Activated B cell treated with CpG ODN at 0.5 μM for 24 hours (primary cell): ENCODE results near the gene PCBD1. TPM values are rescaled to one million over a fixed set of nuclear protein-coding genes. Genes with fewer than 3 reads are reported as not detected.

ENCODE experiments used
- ATAC-seq: fragments of 200-7000 bp; cut with Tn5 transposase; one replicate; pipeline ENCODE4 v1.10.0; 2021; ENCODE audit warnings: low read depth, mild to moderate bottlenecking, moderate library complexity
- CTCF ChIA-PET: fragments of 350-600 bp; sonication (Branson Sonifier 250); formaldehyde crosslinking; loops from one replicate; lab custom pipeline; 2021; ENCODE audit warnings: antibody characterized with exemption; lab: Charles Lee
- POLR2A ChIA-PET: fragments of 350-600 bp; sonication (Branson Sonifier 250); formaldehyde crosslinking; loops from one replicate; lab custom pipeline; 2021; ENCODE audit warnings: antibody characterized with exemption; lab: Charles Lee
- DNase-seq: peaks from one replicate; pipeline ENCODE4 v3.0.0; 2022
- H3K27ac Mint-ChIP-seq: one replicate; pipeline ENCODE4 v1.8.0; 2020; ENCODE audit warnings: mixed read lengths
- H3K27me3 Mint-ChIP-seq: one replicate; pipeline ENCODE4 v1.8.0; 2021; ENCODE audit warnings: mixed read lengths
- H3K36me3 Mint-ChIP-seq: one replicate; pipeline ENCODE4 v1.8.0; 2021; ENCODE audit warnings: low read depth, mixed read lengths
- H3K4me1 Mint-ChIP-seq: one replicate; pipeline ENCODE4 v1.8.0; 2021; ENCODE audit warnings: mixed read lengths
- H3K4me3 Mint-ChIP-seq: one replicate; pipeline ENCODE4 v1.8.0; 2020; ENCODE audit warnings: mild to moderate bottlenecking, mixed read lengths
- H3K9me3 Mint-ChIP-seq: one replicate; pipeline ENCODE4 v1.8.0; 2020; ENCODE audit warnings: mixed read lengths
- CTCF ChIP-seq: fragments of 200-600 bp; IDR thresholded peaks from one replicate; pipeline ENCODE4 v1.8.0; 2022; ENCODE audit warnings: antibody characterized with exemption, mild to moderate bottlenecking
- intact Hi-C: fragments of 100-400 bp; cut with micrococcal nuclease; formaldehyde crosslinking; loops from one replicate; pipeline ENCODE4 v1.15.1; 2024
- total RNA-seq: library from RNA; stranded (reverse); gene quantifications from 2 replicates; pipeline ENCODE4 v1.2.3, GENCODE V29; 2022

Gene PCBD1
- total RNA-seq, 1 donor from 2014 or later = 37.3 TPM

- CTCF ChIA-PET = interaction anchor here (1.0 to 2.7 kb wide), 3 partner anchors 59 to 418 kb away, joined by 3 to 8 read pairs (median 4); partner anchors contain the start of gene SGPL1
- POLR2A ChIA-PET = interaction anchor here (0.5 to 1.2 kb wide), 3 partner anchors 9 to 1777 kb away, joined by 3 to 4 read pairs (median 3); partner anchors contain the start of gene PCBD1
- Mint-ChIP-seq H3K36me3 (peaks cover 52% of the 10 kb centered on the region), H3K27me3 (no peaks in the 10 kb centered on the region), H3K4me1 (peaks cover 4% of the 10 kb centered on the region), H3K4me3 (no peak overlapping the region), H3K9me3 (no peaks in the 10 kb centered on the region), H3K27ac (no peak overlapping the region)
- no peak for ATAC-seq
- no peak for DNase-seq
- intact Hi-C loops = no loop called here
- TF ChIP-seq CTCF = no peak
These were observed 9.2 kb downstream of the PCBD1 start for GRCh38 chr10:70879207-70879606.

GRCh38 chr10:70874061-70874460 is 14.3 kb downstream of the PCBD1 start:
- ATAC-seq (no peak), DNase-seq (no peak)
- H3K27me3 Mint-ChIP-seq = no peaks in the 10 kb centered on the region
- CTCF ChIA-PET = no interaction called here
- TF ChIP-seq CTCF = no peak
- no peak overlapping the region for H3K4me3 Mint-ChIP-seq
- H3K4me1 Mint-ChIP-seq = no peaks in the 10 kb centered on the region
- no peaks in the 10 kb centered on the region for H3K9me3 Mint-ChIP-seq
- POLR2A ChIA-PET = no interaction called here
- peaks cover 78% of the 10 kb centered on the region for H3K36me3 Mint-ChIP-seq
- intact Hi-C loops = no loop called here
- H3K27ac Mint-ChIP-seq = no peak overlapping the region

- ChIA-PET POLR2A (no interaction called here), CTCF (no interaction called here)
- DNase-seq (no peak), ATAC-seq (no peak)
- Mint-ChIP-seq H3K27me3 (no peaks in the 10 kb centered on the region), H3K9me3 (no peaks in the 10 kb centered on the region), H3K4me1 (no peaks in the 10 kb centered on the region), H3K27ac (no peak overlapping the region), H3K36me3 (peaks cover 71% of the 10 kb centered on the region), H3K4me3 (no peak overlapping the region)
- intact Hi-C loops = no loop called here
- TF ChIP-seq CTCF = no peak
These were observed 16.1 kb downstream of the PCBD1 start for GRCh38 chr10:70872291-70872690.

- no peak for ATAC-seq
- Mint-ChIP-seq H3K9me3 (no peaks in the 10 kb centered on the region), H3K36me3 (peaks cover 64% of the 10 kb centered on the region), H3K4me1 (no peaks in the 10 kb centered on the region), H3K4me3 (no peak overlapping the region), H3K27ac (no peak overlapping the region), H3K27me3 (no peaks in the 10 kb centered on the region)
- DNase-seq = no peak
- no peak for TF ChIP-seq CTCF
- intact Hi-C loops = no loop called here
- CTCF ChIA-PET = no interaction called here
- POLR2A ChIA-PET = no interaction called here
These were observed 21.9 kb downstream of the PCBD1 start for GRCh38 chr10:70866424-70866823.

GRCh38 chr10:70864935-70865334 is 23.4 kb downstream of the PCBD1 start:
- Mint-ChIP-seq H3K4me3 (no peak overlapping the region), H3K9me3 (no peaks in the 10 kb centered on the region), H3K4me1 (no peaks in the 10 kb centered on the region), H3K36me3 (peaks cover 66% of the 10 kb centered on the region), H3K27me3 (no peaks in the 10 kb centered on the region), H3K27ac (no peak overlapping the region)
- ChIA-PET POLR2A (no interaction called here), CTCF (no interaction called here)
- DNase-seq (no peak), ATAC-seq (no peak)
- no peak for TF ChIP-seq CTCF
- intact Hi-C loops = loop anchor here (5.0 kb wide), 1 partner anchor 48 kb away; the partner anchor contains the start of gene SGPL1
